Measurements from ENCODE around the gene KRTAP6-2.
A peak's percentile ranks its signal among the peaks of the same experiment; 100 is the strongest.

KRTAP6-2 gene

GRCh38 chr21:30620522-30620921, 21.8 kb upstream of the KRTAP6-2 start, which contains the start of gene KRTAP20-4:
Gene KRTAP20-4, plus strand, starts transcription at chr21:30620627.
- no peak for TF ChIP-seq POLR2AphosphoS5 (IDR thresholded peaks at IDR 0.05; ENCODE audit: low read depth, low read length)
- no peak for TF ChIP-seq SPI1 (IDR thresholded peaks at IDR 0.05; ENCODE audit: low read depth, low read length)
- no peak for TF ChIP-seq PAX5 (IDR thresholded peaks at IDR 0.05; ENCODE audit: insufficient read depth, low read length, severe bottlenecking)
- TF ChIP-seq POLR2A (IDR thresholded peaks at IDR 0.05; ENCODE audit: low read depth, low read length): no peak
- no peak for TF ChIP-seq POU2F2 (IDR thresholded peaks at IDR 0.05; ENCODE audit: low read depth, low read length)
- no peak for TF ChIP-seq TAF1 (IDR thresholded peaks at IDR 0.05; ENCODE audit: low read depth, low read length)
- no peak for FAIRE-seq
- no peak for DNase-seq (ENCODE audit: insufficient read length, low spot score)

GRCh38 chr21:30620080-30620479, 21.4 kb upstream of the KRTAP6-2 start:
- TF ChIP-seq TAF1 (IDR thresholded peaks at IDR 0.05; ENCODE audit: low read depth, low read length) (no peak), PAX5 (IDR thresholded peaks at IDR 0.05; ENCODE audit: insufficient read depth, low read length, severe bottlenecking) (no peak), SPI1 (IDR thresholded peaks at IDR 0.05; ENCODE audit: low read depth, low read length) (no peak), POLR2AphosphoS5 (IDR thresholded peaks at IDR 0.05; ENCODE audit: low read depth, low read length) (no peak), POLR2A (IDR thresholded peaks at IDR 0.05; ENCODE audit: low read depth, low read length) (no peak), POU2F2 (IDR thresholded peaks at IDR 0.05; ENCODE audit: low read depth, low read length) (no peak)
- DNase-seq (ENCODE audit: insufficient read length, low spot score) (no peak), FAIRE-seq (no peak)

- FAIRE-seq (no peak), DNase-seq (ENCODE audit: insufficient read length, low spot score) (no peak)
- TF ChIP-seq SPI1 (IDR thresholded peaks at IDR 0.05; ENCODE audit: low read depth, low read length): no peak
- no peak for TF ChIP-seq POU2F2 (IDR thresholded peaks at IDR 0.05; ENCODE audit: low read depth, low read length)
- TF ChIP-seq TAF1 (IDR thresholded peaks at IDR 0.05; ENCODE audit: low read depth, low read length): no peak
- TF ChIP-seq PAX5 (IDR thresholded peaks at IDR 0.05; ENCODE audit: insufficient read depth, low read length, severe bottlenecking): no peak
- TF ChIP-seq POLR2AphosphoS5 (IDR thresholded peaks at IDR 0.05; ENCODE audit: low read depth, low read length): no peak
- TF ChIP-seq POLR2A (IDR thresholded peaks at IDR 0.05; ENCODE audit: low read depth, low read length): no peak
These were observed 17.4 kb upstream of the KRTAP6-2 start, which contains the start of gene KRTAP20-1 for GRCh38 chr21:30616125-30616524. Gene KRTAP20-1, plus strand, starts transcription at chr21:30616425. Its CDS starts 30 bp downstream, at chr21:30616455.

- DNase-seq (ENCODE audit: insufficient read length, low spot score): no peak
- TF ChIP-seq POLR2A (IDR thresholded peaks at IDR 0.05; ENCODE audit: low read depth, low read length) (no peak), TAF1 (IDR thresholded peaks at IDR 0.05; ENCODE audit: low read depth, low read length) (no peak), SPI1 (IDR thresholded peaks at IDR 0.05; ENCODE audit: low read depth, low read length) (peak; percentile 35; the same call in 1 of the 2 replicates)
- FAIRE-seq: no peak
These were observed 16.5 kb upstream of the KRTAP6-2 start for GRCh38 chr21:30615199-30615598.

GRCh38 chr21:30613836-30614235, 15.1 kb upstream of the KRTAP6-2 start, which contains the start of gene KRTAP6-1:
Gene KRTAP6-1, minus strand, starts transcription at chr21:30613930. Its CDS starts 26 bp downstream, at chr21:30613904.
- DNase-seq (ENCODE audit: insufficient read length, low spot score) (no peak), FAIRE-seq (no peak)
- no peak for TF ChIP-seq POLR2A (IDR thresholded peaks at IDR 0.05; ENCODE audit: low read depth, low read length)
- peak; percentile 14; the same call in 1 of the 2 replicates for TF ChIP-seq SPI1 (IDR thresholded peaks at IDR 0.05; ENCODE audit: low read depth, low read length)
- no peak for TF ChIP-seq TAF1 (IDR thresholded peaks at IDR 0.05; ENCODE audit: low read depth, low read length)

- FAIRE-seq (no peak), DNase-seq (ENCODE audit: insufficient read length, low spot score) (no peak)
- TF ChIP-seq TAF1 (IDR thresholded peaks at IDR 0.05; ENCODE audit: low read depth, low read length) (no peak), POU2F2 (IDR thresholded peaks at IDR 0.05; ENCODE audit: low read depth, low read length) (no peak), POLR2A (IDR thresholded peaks at IDR 0.05; ENCODE audit: low read depth, low read length) (no peak), SPI1 (IDR thresholded peaks at IDR 0.05; ENCODE audit: low read depth, low read length) (no peak), POLR2AphosphoS5 (IDR thresholded peaks at IDR 0.05; ENCODE audit: low read depth, low read length) (no peak), PAX5 (IDR thresholded peaks at IDR 0.05; ENCODE audit: insufficient read depth, low read length, severe bottlenecking) (no peak)
These were observed 13.4 kb upstream of the KRTAP6-2 start for GRCh38 chr21:30612132-30612531.

- FAIRE-seq: no peak
- DNase-seq (ENCODE audit: insufficient read length, low spot score): no peak
- no peak for TF ChIP-seq PAX5 (IDR thresholded peaks at IDR 0.05; ENCODE audit: insufficient read depth, low read length, severe bottlenecking)
- no peak for TF ChIP-seq POU2F2 (IDR thresholded peaks at IDR 0.05; ENCODE audit: low read depth, low read length)
- no peak for TF ChIP-seq POLR2A (IDR thresholded peaks at IDR 0.05; ENCODE audit: low read depth, low read length)
- TF ChIP-seq POLR2AphosphoS5 (IDR thresholded peaks at IDR 0.05; ENCODE audit: low read depth, low read length): no peak
- no peak for TF ChIP-seq SPI1 (IDR thresholded peaks at IDR 0.05; ENCODE audit: low read depth, low read length)
- TF ChIP-seq TAF1 (IDR thresholded peaks at IDR 0.05; ENCODE audit: low read depth, low read length): no peak
These were observed 7.3 kb upstream of the KRTAP6-2 start for GRCh38 chr21:30605968-30606367.

GRCh38 chr21:30600787-30601186, 2.1 kb upstream of the KRTAP6-2 start, which contains the start of gene KRTAP22-1:
Gene KRTAP22-1, plus strand, starts transcription at chr21:30601087.
- DNase-seq (ENCODE audit: insufficient read length, low spot score): no peak
- FAIRE-seq: no peak
- TF ChIP-seq POLR2A (IDR thresholded peaks at IDR 0.05; ENCODE audit: low read depth, low read length): no peak

- no peak for FAIRE-seq
- no peak for TF ChIP-seq POLR2A (IDR thresholded peaks at IDR 0.05; ENCODE audit: low read depth, low read length)
- TF ChIP-seq POU2F2 (IDR thresholded peaks at IDR 0.05; ENCODE audit: low read depth, low read length): no peak
- no peak for TF ChIP-seq SPI1 (IDR thresholded peaks at IDR 0.05; ENCODE audit: low read depth, low read length)
- TF ChIP-seq PAX5 (IDR thresholded peaks at IDR 0.05; ENCODE audit: insufficient read depth, low read length, severe bottlenecking): no peak
- no peak for TF ChIP-seq TAF1 (IDR thresholded peaks at IDR 0.05; ENCODE audit: low read depth, low read length)
- TF ChIP-seq POLR2AphosphoS5 (IDR thresholded peaks at IDR 0.05; ENCODE audit: low read depth, low read length): no peak
- no peak for DNase-seq (ENCODE audit: insufficient read length, low spot score)
These were observed 6.6 kb downstream of the KRTAP6-2 start, which contains the start of gene KRTAP6-3 for GRCh38 chr21:30592140-30592539. Gene KRTAP6-3, plus strand, starts transcription at chr21:30592440. Its CDS starts 6 bp downstream, at chr21:30592446.

GRCh38 chr21:30590297-30590696, 8.4 kb downstream of the KRTAP6-2 start, which contains the start of gene KRTAP22-2:
Gene KRTAP22-2, minus strand, starts transcription at chr21:30590397.
- TF ChIP-seq POLR2AphosphoS5 (IDR thresholded peaks at IDR 0.05; ENCODE audit: low read depth, low read length): no peak
- TF ChIP-seq PAX5 (IDR thresholded peaks at IDR 0.05; ENCODE audit: insufficient read depth, low read length, severe bottlenecking): no peak
- no peak for TF ChIP-seq TAF1 (IDR thresholded peaks at IDR 0.05; ENCODE audit: low read depth, low read length)
- TF ChIP-seq SPI1 (IDR thresholded peaks at IDR 0.05; ENCODE audit: low read depth, low read length): no peak
- no peak for TF ChIP-seq POLR2A (IDR thresholded peaks at IDR 0.05; ENCODE audit: low read depth, low read length)
- TF ChIP-seq POU2F2 (IDR thresholded peaks at IDR 0.05; ENCODE audit: low read depth, low read length): no peak
- DNase-seq (ENCODE audit: insufficient read length, low spot score) (no peak), FAIRE-seq (no peak)
